Measurements from ENCODE around the gene RBBP8NL.

DNA sequence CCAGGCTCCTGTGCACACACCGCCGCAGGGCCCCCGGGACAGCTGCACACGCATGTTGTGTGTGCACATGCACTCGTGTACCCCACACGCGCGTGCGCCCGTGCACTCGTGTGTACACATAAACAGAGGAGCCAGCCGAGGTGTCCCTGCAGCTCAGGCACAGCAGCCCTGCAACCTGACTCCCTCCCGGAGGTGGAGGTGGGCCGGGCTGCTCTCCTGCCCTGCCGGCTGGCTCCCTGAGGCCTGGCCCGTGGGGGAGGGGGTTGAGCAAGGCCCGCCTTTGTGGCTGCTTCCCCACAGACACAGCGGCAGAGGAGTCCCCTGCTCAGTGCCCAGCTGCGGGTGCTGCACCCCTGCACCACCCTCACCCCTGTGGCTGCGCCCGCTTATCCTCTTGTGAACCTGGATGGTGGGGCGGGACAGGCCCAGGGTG, 624 bp downstream of the RBBP8NL start:
- TF ChIP-seq, protein P1, sequence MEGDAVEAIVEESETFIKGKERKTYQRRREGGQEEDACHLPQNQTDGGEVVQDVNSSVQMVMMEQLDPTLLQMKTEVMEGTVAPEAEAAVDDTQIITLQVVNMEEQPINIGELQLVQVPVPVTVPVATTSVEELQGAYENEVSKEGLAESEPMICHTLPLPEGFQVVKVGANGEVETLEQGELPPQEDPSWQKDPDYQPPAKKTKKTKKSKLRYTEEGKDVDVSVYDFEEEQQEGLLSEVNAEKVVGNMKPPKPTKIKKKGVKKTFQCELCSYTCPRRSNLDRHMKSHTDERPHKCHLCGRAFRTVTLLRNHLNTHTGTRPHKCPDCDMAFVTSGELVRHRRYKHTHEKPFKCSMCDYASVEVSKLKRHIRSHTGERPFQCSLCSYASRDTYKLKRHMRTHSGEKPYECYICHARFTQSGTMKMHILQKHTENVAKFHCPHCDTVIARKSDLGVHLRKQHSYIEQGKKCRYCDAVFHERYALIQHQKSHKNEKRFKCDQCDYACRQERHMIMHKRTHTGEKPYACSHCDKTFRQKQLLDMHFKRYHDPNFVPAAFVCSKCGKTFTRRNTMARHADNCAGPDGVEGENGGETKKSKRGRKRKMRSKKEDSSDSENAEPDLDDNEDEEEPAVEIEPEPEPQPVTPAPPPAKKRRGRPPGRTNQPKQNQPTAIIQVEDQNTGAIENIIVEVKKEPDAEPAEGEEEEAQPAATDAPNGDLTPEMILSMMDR (IDR thresholded peaks at IDR 0.05) = no peak
- TF ChIP-seq POLR2A (IDR thresholded peaks at IDR 0.05) = peak in 1 of 2 donors; percentile 7
